ENCODE results near the gene TBC1D7.

Gene TBC1D7

DNA sequence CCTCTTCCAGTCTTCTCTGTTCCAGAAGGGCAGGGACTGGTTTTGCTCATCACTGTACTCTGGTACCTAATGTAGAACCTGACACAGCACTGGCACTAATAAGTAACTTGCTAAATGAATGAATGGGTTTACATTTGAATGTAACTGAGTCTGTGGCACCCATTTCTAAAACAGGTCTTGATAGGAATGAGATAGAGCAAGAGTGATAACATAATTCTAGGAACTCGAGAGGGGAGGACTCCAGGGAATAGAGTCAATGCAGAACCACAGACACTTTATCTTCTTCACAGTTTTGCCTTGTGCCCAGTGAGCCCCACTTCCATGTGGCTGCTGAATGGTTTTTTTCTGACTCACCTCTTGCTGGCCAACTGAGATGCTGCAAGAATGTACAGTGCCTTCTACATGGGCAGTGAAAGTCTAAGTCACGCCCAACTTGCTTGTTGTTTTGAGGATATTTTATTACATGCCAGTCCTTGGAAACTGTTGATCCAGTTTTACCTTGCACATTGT, 61.1 kb downstream of the TBC1D7 start:
- DNase-seq: no peak

DNA sequence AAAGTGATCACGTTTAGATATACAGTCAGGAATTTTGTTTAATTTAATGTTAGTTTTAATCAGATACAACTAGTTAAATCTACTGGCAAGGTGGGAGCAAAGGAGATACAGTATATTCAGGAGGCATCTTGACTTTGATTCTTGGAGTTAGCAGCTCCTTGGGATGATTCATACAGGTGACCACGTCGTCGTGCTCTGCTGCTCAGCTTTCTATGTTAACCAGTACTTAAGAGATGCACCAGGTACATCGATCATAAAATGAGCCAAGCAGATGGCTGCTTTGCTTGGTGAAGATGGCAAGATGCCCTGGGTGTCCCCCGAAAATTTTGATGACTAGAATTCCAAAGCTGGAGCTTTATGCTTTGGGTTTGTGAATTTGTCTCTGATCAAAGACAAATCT, 64.7 kb downstream of the TBC1D7 start:
- DNase-seq: no peak

DNA sequence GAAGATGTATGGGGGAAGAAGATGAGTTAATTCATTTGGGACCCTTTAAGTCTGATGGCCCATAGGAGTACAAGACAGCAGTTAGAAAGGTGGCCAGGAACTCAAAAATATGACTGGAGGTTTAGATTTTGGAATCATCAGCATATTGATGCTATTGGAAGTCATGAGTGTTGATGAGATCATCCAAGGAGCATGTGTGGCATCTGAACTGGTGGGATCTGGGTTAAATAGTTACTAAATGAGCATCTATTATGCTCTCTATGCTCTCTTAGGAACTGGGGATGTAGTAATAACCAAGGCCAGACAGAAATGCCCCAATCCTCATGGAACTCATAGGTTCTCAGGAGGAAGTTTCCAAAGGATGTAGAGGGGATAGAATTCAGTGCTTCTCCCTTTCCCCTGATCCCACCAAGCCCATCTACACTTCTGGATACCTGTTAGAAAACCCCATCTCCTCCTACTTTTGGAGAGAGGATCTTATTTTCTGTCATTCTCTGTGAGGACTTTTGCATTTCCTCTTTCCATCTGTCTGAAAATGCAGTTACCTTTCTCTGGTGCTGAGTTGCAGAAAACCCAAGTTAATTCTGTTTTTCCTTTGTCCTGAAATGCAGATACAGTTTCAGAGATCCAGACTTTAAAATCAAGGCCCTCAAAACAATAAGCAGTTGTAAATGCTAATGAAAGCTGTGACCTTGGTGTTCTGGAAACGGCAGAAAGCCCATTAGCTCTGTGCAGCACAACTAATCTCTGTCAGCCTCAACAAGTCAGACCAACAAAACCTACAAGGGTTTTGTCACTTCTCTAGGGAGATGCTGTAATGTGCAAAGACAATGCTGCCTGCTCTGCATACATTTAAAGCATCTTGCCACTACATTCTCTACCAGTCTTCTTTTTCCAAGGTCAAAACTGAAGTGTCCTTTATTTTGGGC, 65.8 kb downstream of the TBC1D7 start:
- DNase-seq: no peak

DNA sequence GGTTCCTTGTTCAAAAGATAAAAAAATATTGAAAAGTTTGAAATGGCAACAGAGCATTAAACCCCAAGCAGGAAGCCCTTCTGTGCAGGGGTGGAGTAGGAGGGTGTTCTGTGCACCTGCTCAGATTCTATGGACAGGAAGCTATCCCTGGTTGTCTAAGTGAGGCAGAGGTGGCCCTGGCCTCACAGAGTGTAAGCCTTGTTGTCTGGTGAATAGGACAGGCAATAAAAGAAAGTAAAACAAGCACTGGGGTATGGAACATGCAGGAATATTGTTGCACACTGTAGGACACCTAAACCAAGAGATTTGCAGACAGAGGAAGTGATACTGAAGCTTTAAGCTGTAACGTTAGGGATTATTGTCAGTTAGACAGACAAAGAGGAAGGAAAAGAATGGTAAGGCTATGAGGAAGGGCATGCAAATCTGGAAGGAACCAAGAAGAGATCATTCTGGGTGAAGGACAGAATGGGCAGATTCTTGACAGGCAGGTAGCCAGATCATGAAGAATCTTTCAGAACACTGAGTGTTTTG, 66.8 kb downstream of the TBC1D7 start:
- no peak for DNase-seq

DNA sequence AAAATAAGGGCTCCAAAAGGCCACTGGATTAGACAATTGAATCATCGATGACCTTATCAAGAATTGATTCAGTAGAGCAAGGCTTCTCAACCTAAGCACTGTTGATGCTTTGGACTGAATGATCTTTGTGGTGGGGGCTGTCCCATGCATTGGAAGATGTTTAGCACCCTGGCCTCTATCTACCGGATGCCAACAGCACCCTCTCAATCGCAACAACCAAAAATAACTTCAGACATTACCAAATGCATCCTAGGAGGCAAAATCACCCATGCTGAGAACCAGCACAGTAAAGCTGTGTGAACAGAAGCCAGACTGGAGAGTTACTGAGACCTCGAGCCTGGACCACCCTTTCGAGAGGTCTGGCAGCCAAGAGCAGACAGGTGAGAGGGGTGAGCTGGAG, 67.5 kb downstream of the TBC1D7 start:
- no peak for DNase-seq

DNA sequence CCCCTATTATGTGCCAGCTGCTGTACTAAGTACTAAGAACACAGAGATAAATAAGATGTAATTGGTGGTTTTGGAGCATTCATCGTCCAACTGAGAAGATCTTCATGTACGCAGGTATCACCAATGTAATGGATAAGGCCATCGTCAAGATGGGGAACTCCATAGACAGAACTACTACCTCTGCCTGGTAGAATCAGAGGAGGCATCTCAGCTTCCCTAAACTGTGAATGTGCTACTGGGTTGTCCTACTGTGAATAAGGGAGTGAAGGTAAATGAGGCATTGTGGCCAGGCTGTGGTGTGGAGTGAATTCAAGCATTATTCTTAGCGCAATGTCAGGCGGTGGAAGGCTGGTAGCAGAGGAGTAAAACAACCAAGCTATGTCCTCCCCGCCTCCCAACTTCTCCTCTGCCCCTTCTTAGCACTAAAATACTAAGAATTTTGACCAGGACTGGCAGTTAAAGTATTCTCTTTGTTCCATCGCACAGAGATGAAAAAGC, 68.2 kb downstream of the TBC1D7 start:
- DNase-seq: no peak

DNA sequence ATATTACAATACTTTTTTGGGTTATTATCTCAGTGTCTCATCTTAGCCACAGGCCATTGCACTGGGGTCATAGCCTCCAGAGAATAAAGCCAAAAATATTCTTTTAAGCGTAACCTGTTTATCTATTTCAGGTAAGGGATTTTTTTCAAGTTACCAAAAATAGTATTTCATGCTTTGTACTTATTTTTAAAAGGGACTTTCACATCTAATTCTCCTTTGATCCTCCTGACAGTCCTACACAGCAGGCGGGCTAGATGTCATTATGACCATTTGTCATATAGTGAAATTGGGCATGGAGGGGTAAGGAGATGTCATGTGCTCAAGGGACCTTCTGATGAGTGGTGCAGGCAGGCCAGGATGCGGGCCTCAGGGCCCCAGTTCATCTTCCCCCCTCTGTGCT, 68.9 kb downstream of the TBC1D7 start:
- DNase-seq: no peak

DNA sequence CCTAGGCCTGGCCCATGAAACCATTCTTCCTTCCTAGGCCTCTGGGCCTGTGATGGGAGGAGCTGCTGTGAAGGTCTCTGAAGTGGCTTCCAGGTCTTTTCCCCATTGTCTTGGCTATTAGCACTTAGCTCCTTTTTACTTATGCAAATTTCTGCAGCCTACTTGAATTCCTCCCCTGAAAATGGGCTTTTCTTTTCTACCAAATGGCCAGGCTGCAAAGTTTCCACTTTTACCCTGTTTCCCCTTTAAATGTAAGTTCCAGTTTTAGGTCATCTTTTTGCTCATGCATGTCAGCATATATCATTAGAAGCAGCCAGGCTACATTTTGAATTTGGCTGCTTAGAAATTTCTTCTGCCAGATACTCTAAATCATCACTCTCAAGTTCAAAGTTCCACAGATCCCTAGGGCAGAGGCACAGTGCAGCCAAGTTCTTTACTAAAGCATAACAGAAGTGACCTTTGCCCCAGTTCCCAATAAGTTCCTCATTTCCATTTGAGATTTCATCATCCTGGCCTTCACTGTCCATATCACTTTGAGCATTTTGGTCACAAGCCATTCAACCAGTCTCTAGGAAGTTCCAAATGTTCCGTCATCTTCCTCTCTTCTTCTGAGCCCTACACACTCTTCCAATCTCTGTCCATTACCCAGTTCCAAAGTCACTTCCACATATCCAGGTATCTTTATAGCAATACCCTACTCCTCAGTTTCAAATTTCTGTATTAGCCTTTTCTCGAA, 71.9 kb downstream of the TBC1D7 start:
- no peak for DNase-seq

Measured in effector CD8-positive, alpha-beta T cell (primary cell).